Endodermal cell (in vitro differentiated cells): ENCODE data around the gene WBP1L. TPM values are rescaled to one million over a fixed set of nuclear protein-coding genes. Genes with fewer than 3 reads are reported as not detected.

ENCODE experiments used
- DNase-seq: peaks from one replicate; pipeline ENCODE4 v3.0.0-alpha.2; 2017
- H3K27ac ChIP-seq: 2 replicates; pipeline ENCODE4 v1.5.1; 2013; ENCODE audit warnings: mild to moderate bottlenecking, low read depth, low read length, moderate library complexity
- H3K27me3 ChIP-seq: 2 replicates; pipeline ENCODE4 v1.6.1; 2013; ENCODE audit warnings: mild to moderate bottlenecking, low read length, moderate library complexity; ENCODE audit not compliant: insufficient read depth, control insufficient read depth, poor library complexity, severe bottlenecking
- H3K36me3 ChIP-seq: 2 replicates; pipeline ENCODE4 v1.7.0; 2013; ENCODE audit warnings: mild to moderate bottlenecking, low read length, moderate library complexity; ENCODE audit not compliant: control insufficient read depth, insufficient read depth
- H3K4me1 ChIP-seq: one replicate; pipeline ENCODE4 v1.7.0; 2013; ENCODE audit warnings: low read length; ENCODE audit not compliant: control insufficient read depth, insufficient read depth
- H3K4me3 ChIP-seq: 2 replicates; pipeline ENCODE4 v1.5.1; 2013; ENCODE audit warnings: mild to moderate bottlenecking, low read length, moderate library complexity
- H3K9ac ChIP-seq: 2 replicates; pipeline ENCODE4 v1.6.1; 2013; ENCODE audit warnings: mild to moderate bottlenecking, low read length, moderate library complexity; ENCODE audit not compliant: poor library complexity, severe bottlenecking; ENCODE audit errors: extremely low read depth
- H3K9me3 ChIP-seq: 2 replicates; pipeline ENCODE4 v1.6.1; 2013; ENCODE audit warnings: mild to moderate bottlenecking, low read length, moderate library complexity; ENCODE audit not compliant: control insufficient read depth
- H3K27ac Mint-ChIP-seq: 2 replicates; pipeline ENCODE4 v1.8.0; 2020; ENCODE audit warnings: mixed read lengths
- H3K27me3 Mint-ChIP-seq: 2 replicates; pipeline ENCODE4 v1.8.0; 2021; ENCODE audit warnings: mild to moderate bottlenecking, mixed read lengths; ENCODE audit not compliant: insufficient read depth
- H3K36me3 Mint-ChIP-seq: 2 replicates; pipeline ENCODE4 v1.8.0; 2020; ENCODE audit warnings: low read depth, mixed read lengths
- H3K4me1 Mint-ChIP-seq: 2 replicates; pipeline ENCODE4 v1.8.0; 2020; ENCODE audit warnings: mixed read lengths
- H3K4me3 Mint-ChIP-seq: 2 replicates; pipeline ENCODE4 v1.8.0; 2020; ENCODE audit warnings: mild to moderate bottlenecking, moderate library complexity, mixed read lengths
- H3K9me3 Mint-ChIP-seq: 2 replicates; pipeline ENCODE4 v1.8.0; 2020; ENCODE audit warnings: mild to moderate bottlenecking, mixed read lengths
- WGBS, 2 experiments: methylation state at CpG; one replicate each; pipeline versions ENCODE4 v1.1.5 to v1.1.7; 2013; ENCODE audit warnings: missing lambda C conversion rate in 2 of 2, mixed read lengths in 1 of 2; ENCODE audit not compliant: insufficient coverage in 1 of 2, insufficient read length in 1 of 2; 5-methylcytosine and 5-hydroxymethylcytosine counted together
- total RNA-seq, 2 donors: library from RNA; stranded (reverse); fragmentation: NEBNext Ultra II Directional in 1 of 2; extraction: Animal tissue kit (Norgen Biotek cat#: 25700) in 1 of 2; gene quantifications; 2 replicates in 1 of 2; 3 replicates in 1 of 2; pipeline ENCODE4 v1.2.1, GENCODE V29; 2021
- TF ChIP-seq, protein P1 (sequence below): fragments of 200-600 bp; sonication (generic); conservative IDR thresholded peaks from 2 replicates; pipeline ENCODE4 v1.5.0; 2021; ENCODE audit warnings: antibody characterized with exemption, mild to moderate bottlenecking

The WBP1L gene
- total RNA-seq, 2 donors from 2014 or later: 23.5 to 25.8 TPM

- H3K36me3 ChIP-seq: no peaks in the 10 kb centered on the region
- TF ChIP-seq, protein P1, sequence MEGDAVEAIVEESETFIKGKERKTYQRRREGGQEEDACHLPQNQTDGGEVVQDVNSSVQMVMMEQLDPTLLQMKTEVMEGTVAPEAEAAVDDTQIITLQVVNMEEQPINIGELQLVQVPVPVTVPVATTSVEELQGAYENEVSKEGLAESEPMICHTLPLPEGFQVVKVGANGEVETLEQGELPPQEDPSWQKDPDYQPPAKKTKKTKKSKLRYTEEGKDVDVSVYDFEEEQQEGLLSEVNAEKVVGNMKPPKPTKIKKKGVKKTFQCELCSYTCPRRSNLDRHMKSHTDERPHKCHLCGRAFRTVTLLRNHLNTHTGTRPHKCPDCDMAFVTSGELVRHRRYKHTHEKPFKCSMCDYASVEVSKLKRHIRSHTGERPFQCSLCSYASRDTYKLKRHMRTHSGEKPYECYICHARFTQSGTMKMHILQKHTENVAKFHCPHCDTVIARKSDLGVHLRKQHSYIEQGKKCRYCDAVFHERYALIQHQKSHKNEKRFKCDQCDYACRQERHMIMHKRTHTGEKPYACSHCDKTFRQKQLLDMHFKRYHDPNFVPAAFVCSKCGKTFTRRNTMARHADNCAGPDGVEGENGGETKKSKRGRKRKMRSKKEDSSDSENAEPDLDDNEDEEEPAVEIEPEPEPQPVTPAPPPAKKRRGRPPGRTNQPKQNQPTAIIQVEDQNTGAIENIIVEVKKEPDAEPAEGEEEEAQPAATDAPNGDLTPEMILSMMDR: no peak
- Mint-ChIP-seq H3K27ac (no peak overlapping the region), H3K4me3 (no peak overlapping the region), H3K9me3 (no peaks in the 10 kb centered on the region), H3K27me3 (no peaks in the 10 kb centered on the region), H3K4me1 (peaks cover 16% of the 10 kb centered on the region), H3K36me3 (no peaks in the 10 kb centered on the region)
- H3K27me3 ChIP-seq: no peaks in the 10 kb centered on the region
- no peak for DNase-seq
- WGBS, 2 experiments: 60 to 86% methylated on average over 1 to 2 of the region's 4 CpGs
- H3K9ac ChIP-seq: no peak overlapping the region
- peak overlapping the region; percentile 32 for H3K4me3 ChIP-seq
- no peaks in the 10 kb centered on the region for H3K9me3 ChIP-seq
- H3K4me1 ChIP-seq: peaks cover 5% of the 10 kb centered on the region
- no peak overlapping the region for H3K27ac ChIP-seq
These were observed 33.1 kb upstream of the WBP1L start for GRCh38 chr10:102710609-102711008.

- Mint-ChIP-seq H3K27ac (no peak overlapping the region), H3K4me3 (no peak overlapping the region), H3K9me3 (no peaks in the 10 kb centered on the region), H3K27me3 (no peaks in the 10 kb centered on the region), H3K36me3 (peaks cover 3% of the 10 kb centered on the region), H3K4me1 (peaks cover 26% of the 10 kb centered on the region)
- Histone ChIP-seq H3K27me3 (no peaks in the 10 kb centered on the region), H3K4me3 (no peak overlapping the region), H3K27ac (no peak overlapping the region), H3K9ac (no peak overlapping the region), H3K36me3 (peaks cover 3% of the 10 kb centered on the region), H3K4me1 (peaks cover 5% of the 10 kb centered on the region), H3K9me3 (no peaks in the 10 kb centered on the region)
- WGBS, 2 experiments: 98 to 100% methylated on average over 3 to 4 of the region's 4 CpGs
- TF ChIP-seq, protein P1: no peak
- DNase-seq: no peak
These were observed 31.7 kb upstream of the WBP1L start for GRCh38 chr10:102712089-102712488.

DNA sequence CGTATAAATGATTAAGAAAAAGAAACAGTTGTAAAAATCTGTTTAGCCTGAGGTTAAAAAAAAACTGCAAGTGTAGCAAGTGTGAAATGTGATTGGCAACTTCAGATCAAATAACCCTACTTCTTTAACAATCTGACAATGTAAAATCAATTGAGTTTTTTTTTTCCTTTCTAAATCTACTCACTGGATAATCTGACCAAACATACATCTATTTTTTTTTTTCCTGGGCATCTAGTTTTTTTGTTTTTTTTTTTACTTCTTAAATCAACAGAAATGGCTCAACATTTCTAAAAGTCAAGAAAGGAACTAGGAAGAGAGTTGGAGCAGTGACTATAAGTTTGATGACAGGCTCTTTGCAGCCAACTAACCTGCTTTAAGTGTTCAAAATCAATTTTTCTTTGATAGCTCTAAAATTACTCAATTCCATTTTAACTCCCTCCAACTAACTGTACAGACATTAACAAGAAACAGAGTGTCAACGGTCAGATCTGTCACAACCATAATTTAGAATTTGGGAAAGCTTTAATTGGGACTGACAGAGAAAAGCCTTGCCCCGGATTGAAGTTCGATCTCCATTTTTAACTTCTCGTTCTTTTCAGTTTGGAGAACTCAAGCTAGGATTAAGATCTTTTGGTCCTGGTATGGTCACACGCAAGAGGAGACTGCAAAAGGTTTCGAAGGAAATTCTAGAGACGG lies 30.8 kb upstream of the WBP1L start:
- Histone ChIP-seq H3K4me3 (peak overlapping the region; percentile 99), H3K4me1 (peaks cover 8% of the 10 kb centered on the region), H3K27ac (peak overlapping the region; percentile 90), H3K9me3 (no peaks in the 10 kb centered on the region), H3K36me3 (peaks cover 3% of the 10 kb centered on the region), H3K27me3 (no peaks in the 10 kb centered on the region), H3K9ac (peak overlapping the region; percentile 88)
- TF ChIP-seq, protein P1: no peak
- Mint-ChIP-seq H3K36me3 (peaks cover 3% of the 10 kb centered on the region), H3K4me1 (peaks cover 35% of the 10 kb centered on the region), H3K27ac (peak overlapping the region; percentile 83), H3K4me3 (peak overlapping the region; percentile 93), H3K9me3 (no peaks in the 10 kb centered on the region), H3K27me3 (no peaks in the 10 kb centered on the region)
- no peak for DNase-seq
- WGBS, 2 experiments: 17 to 43% methylated on average over 3 to 8 of the region's 8 CpGs
